ENCODE measurements around the gene UGT2B11. TPM values are rescaled to one million over a fixed set of nuclear protein-coding genes. Genes with fewer than 3 reads are reported as not detected.
"Not testable (repeated sequence)": the region's sequence is repeated elsewhere in the genome, so short reads cannot be mapped to it uniquely, and the experiment has no call there.

The UGT2B11 gene
- total RNA-seq, 1 experiment from 2014 or later, result not detected

- H3K4me1 ChIP-seq (ENCODE audit: control insufficient read depth in 1 of 2, insufficient read depth in 2 of 2, low read length in 2 of 2), result no peaks in the 10 kb centered on the region
- no peaks in the 10 kb centered on the region for H3K27me3 ChIP-seq (ENCODE audit: insufficient read depth, low read length)
- BruUV-seq (replicated peaks), result no TSS peak
- ChIA-PET POLR2A (no interaction called here), RAD21 (ENCODE audit: low non-redundant PET in 1 of 2, low total read pairs in 2 of 2, uncharacterized antibody in 2 of 2, unreplicated experiment in 2 of 2) (no interaction called here), CTCF (no interaction called here)
- no peak for TF ChIP-seq CBX3 (IDR thresholded peaks at IDR 0.05; ENCODE audit: low read depth)
- TF ChIP-seq TCF7L2 (IDR thresholded peaks at IDR 0.05; ENCODE audit: borderline replicate concordance, extremely low read depth, insufficient read depth, insufficient read length), result no peak
- TF ChIP-seq CTCF (IDR thresholded peaks at IDR 0.05 in 2 of 3, conservative IDR thresholded peaks at IDR 0.05 in 1 of 3; ENCODE audit: borderline replicate concordance in 1 of 3, insufficient read depth in 1 of 3, low read depth in 2 of 3, low read length in 2 of 3), result no peak
- TF ChIP-seq ZNF274 (IDR thresholded peaks at IDR 0.05; ENCODE audit: low read depth, low read length), result no peak
- no peak for TF ChIP-seq SP1 (IDR thresholded peaks at IDR 0.05; ENCODE audit: low read depth)
- no peak for TF ChIP-seq SRF (IDR thresholded peaks at IDR 0.05; ENCODE audit: low read depth)
- no peak for TF ChIP-seq POLR2A (IDR thresholded peaks at IDR 0.05; ENCODE audit: borderline replicate concordance, extremely low read depth, insufficient read depth, insufficient read length)
- TF ChIP-seq ATF3 (IDR thresholded peaks at IDR 0.05), result no peak
- no peak for TF ChIP-seq EZH2 (IDR thresholded peaks at IDR 0.05)
- no peak for TF ChIP-seq ZFX (IDR thresholded peaks at IDR 0.05)
- TF ChIP-seq EZH2phosphoT487 (IDR thresholded peaks at IDR 0.05; ENCODE audit: borderline replicate concordance), result no peak
- TF ChIP-seq ELF1 (IDR thresholded peaks at IDR 0.05; ENCODE audit: borderline replicate concordance, low read depth), result no peak
- TF ChIP-seq RAD21 (IDR thresholded peaks at IDR 0.05; ENCODE audit: low read depth), result no peak
- TF ChIP-seq MAX (IDR thresholded peaks at IDR 0.05), result no peak
- no peak for TF ChIP-seq JUND (IDR thresholded peaks at IDR 0.05)
- TF ChIP-seq EGR1 (IDR thresholded peaks at IDR 0.05; ENCODE audit: low read depth), result no peak
- TF ChIP-seq YY1 (IDR thresholded peaks at IDR 0.05; ENCODE audit: extremely low read depth, insufficient replicate concordance, low read depth, low read length), result no peak
- TF ChIP-seq POLR2AphosphoS5 (IDR thresholded peaks at IDR 0.05; ENCODE audit: low read depth, low read length), result no peak
- no peak for DNase-seq (ENCODE audit: low read depth, low spot score)
- H3K9me2 ChIP-seq (ENCODE audit: insufficient read depth), result no peaks in the 10 kb centered on the region
- intact Hi-C loops (cut with micrococcal nuclease), result no loop called here
- H3K79me2 ChIP-seq (ENCODE audit: insufficient read depth, low read length), result no peaks in the 10 kb centered on the region
- H3K4me2 ChIP-seq (ENCODE audit: low read length), result no peak overlapping the region
- H3K27ac ChIP-seq (ENCODE audit: low read depth, low read length), result no peak overlapping the region
- no peak overlapping the region for H3K4me3 ChIP-seq (replicated peaks in 1 of 2; ENCODE audit: low read depth in 1 of 2, low read length in 2 of 2)
- H3K36me3 ChIP-seq (ENCODE audit: control insufficient read depth in 1 of 2, insufficient read depth in 2 of 2, low read length in 2 of 2), result no peaks in the 10 kb centered on the region
- no peak for ATAC-seq
- no peak overlapping the region for H2AFZ ChIP-seq (ENCODE audit: low read depth, low read length, poor library complexity, severe bottlenecking)
- H3K9me3 ChIP-seq (ENCODE audit: control insufficient read depth in 1 of 2, insufficient read depth in 1 of 2, low read depth in 1 of 2, low read length in 2 of 2), result no peaks in the 10 kb centered on the region
- H3K9ac ChIP-seq (ENCODE audit: low read length), result no peak overlapping the region
- H4K20me1 ChIP-seq (ENCODE audit: insufficient read depth), result no peaks in the 10 kb centered on the region
Measured at GRCh38 chr4:69194166-69194565, 20.4 kb downstream of the UGT2B11 start.

GRCh38 chr4:69191905-69192304, 22.6 kb downstream of the UGT2B11 start:
- intact Hi-C loops (cut with micrococcal nuclease); H3K36me3 ChIP-seq (ENCODE audit: control insufficient read depth in 1 of 2, insufficient read depth in 2 of 2, low read length in 2 of 2); DNase-seq (ENCODE audit: low read depth, low spot score); ATAC-seq; POLR2A ChIA-PET; RAD21 ChIA-PET (ENCODE audit: low non-redundant PET in 1 of 2, low total read pairs in 2 of 2, uncharacterized antibody in 2 of 2, unreplicated experiment in 2 of 2); H2AFZ ChIP-seq (ENCODE audit: low read depth, low read length, poor library complexity, severe bottlenecking); H3K27ac ChIP-seq (ENCODE audit: low read depth, low read length); H3K79me2 ChIP-seq (ENCODE audit: insufficient read depth, low read length); H3K4me1 ChIP-seq (ENCODE audit: control insufficient read depth in 1 of 2, insufficient read depth in 2 of 2, low read length in 2 of 2); H3K9me2 ChIP-seq (ENCODE audit: insufficient read depth); BruUV-seq (replicated peaks); H4K20me1 ChIP-seq (ENCODE audit: insufficient read depth); H3K9me3 ChIP-seq (ENCODE audit: control insufficient read depth in 1 of 2, insufficient read depth in 1 of 2, low read depth in 1 of 2, low read length in 2 of 2); H3K4me2 ChIP-seq (ENCODE audit: low read length); H3K4me3 ChIP-seq (replicated peaks in 1 of 2; ENCODE audit: low read depth in 1 of 2, low read length in 2 of 2); H3K27me3 ChIP-seq (ENCODE audit: insufficient read depth, low read length); CTCF ChIA-PET; H3K9ac ChIP-seq (ENCODE audit: low read length): not testable (repeated sequence)
